AG09309 (cell line): Measurements from ENCODE around the gene KLRG1.

Experiments used
- DNase-seq: peaks from one replicate; pipeline ENCODE4 v3.0.0-alpha.2; 2010; ENCODE audit warnings: low read depth
- H3K4me3 ChIP-seq: 2 replicates; pipeline ENCODE4 v1.5.1; 2011; ENCODE audit warnings: mild to moderate bottlenecking, low read depth, low read length, moderate library complexity; ENCODE audit not compliant: control insufficient read depth
- CTCF ChIP-seq: IDR thresholded peaks from 2 replicates; pipeline ENCODE4 v1.5.1; 2011; ENCODE audit warnings: mild to moderate bottlenecking, low read depth, low read length, inconsistent platforms; ENCODE audit not compliant: insufficient read depth, control insufficient read depth; ENCODE audit errors: missing control alignments

The KLRG1 gene

DNA sequence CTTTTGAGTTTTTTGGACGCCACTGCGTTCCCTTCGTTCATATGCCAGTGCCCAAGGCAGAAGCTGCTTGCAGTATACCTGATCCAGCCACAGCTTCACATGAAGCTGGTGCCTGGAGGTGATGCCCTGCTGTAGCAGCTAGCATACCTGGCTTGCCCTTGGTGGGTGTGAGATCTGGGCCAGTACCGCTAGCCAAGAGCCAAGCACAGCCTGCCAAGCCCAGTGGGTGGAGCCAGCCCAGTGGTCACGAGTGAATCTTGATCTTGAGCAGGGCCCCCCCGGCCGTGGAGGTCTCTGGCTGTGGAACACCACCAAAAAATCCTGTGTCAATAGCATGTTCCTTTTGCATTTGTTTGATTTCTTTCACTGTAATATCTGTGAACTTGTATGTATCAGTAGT lies 32.6 kb upstream of the KLRG1 start:
- DNase-seq: no peak
- no peak overlapping the region for H3K4me3 ChIP-seq
- TF ChIP-seq CTCF: no peak

GRCh38 chr12:8957561-8957960 lies 31.8 kb upstream of the KLRG1 start:
- no peak for TF ChIP-seq CTCF
- DNase-seq: no peak
- H3K4me3 ChIP-seq: no peak overlapping the region

- TF ChIP-seq CTCF: no peak
- DNase-seq: no peak
- no peak overlapping the region for H3K4me3 ChIP-seq
These were observed 31.3 kb upstream of the KLRG1 start for GRCh38 chr12:8958066-8958465.

GRCh38 chr12:8960176-8960575 lies 29.2 kb upstream of the KLRG1 start:
- TF ChIP-seq CTCF: no peak
- H3K4me3 ChIP-seq: no peak overlapping the region
- DNase-seq: no peak

DNA sequence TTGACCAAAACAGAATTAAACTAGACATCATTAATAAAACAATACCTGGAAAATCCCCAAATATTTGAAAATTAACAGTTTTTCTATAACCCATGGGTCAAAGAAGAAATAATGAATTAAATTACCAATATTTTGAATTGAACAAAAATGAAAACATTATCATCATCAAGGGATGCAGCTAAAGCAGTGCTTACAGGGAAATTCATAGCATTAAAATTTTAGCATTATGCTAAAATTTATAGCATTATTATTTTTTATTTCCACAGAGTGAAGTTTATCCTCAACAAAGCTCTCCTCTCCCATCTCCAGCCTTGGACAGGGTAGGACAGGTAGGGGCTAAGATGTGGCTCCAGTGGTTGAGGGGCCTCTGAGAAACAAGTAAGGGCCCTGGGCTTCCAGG lies 20.6 kb upstream of the KLRG1 start:
- no peak overlapping the region for H3K4me3 ChIP-seq
- DNase-seq: no peak
- no peak for TF ChIP-seq CTCF

DNA sequence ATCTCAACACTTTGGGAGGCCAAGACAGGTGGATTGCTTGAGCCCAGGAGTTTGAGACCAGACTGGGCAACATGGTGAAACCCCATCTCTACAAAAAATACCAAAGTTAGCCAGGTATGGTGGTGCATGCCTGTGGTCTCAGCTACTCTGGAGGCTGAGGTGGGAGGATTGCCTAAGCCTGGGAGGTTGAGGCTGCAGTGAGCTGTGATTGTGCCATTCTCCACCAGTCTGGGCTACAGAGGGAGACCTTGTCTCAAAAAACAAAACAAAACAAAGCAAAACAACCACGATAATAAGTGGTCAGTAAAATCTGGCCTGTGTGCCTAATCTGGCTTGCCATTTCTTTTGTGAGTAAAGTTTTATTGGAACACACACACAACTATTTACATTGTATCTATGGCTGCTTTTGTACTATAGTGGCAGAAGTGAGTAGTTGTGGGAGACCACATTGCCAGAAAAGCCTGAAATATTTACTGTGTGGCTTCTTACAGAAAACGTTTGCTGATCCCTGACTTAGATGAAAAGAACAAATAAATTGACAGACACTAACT lies 19.4 kb upstream of the KLRG1 start:
- no peak overlapping the region for H3K4me3 ChIP-seq
- TF ChIP-seq CTCF: no peak
- DNase-seq: no peak

- H3K4me3 ChIP-seq: no peak overlapping the region
- DNase-seq: no peak
- TF ChIP-seq CTCF: no peak
These were observed 18.9 kb upstream of the KLRG1 start for GRCh38 chr12:8970432-8970831.
